Mucosa of rectum (tissue), 2 donors: Measurements from ENCODE around the gene RPLP2.

Experiments
- H3K27ac ChIP-seq, 2 donors: one replicate each; pipeline ENCODE4 v1.7.0; 2013; ENCODE audit warnings: inconsistent platforms in 2 of 2, low read depth in 2 of 2, low read length in 2 of 2
- H3K27me3 ChIP-seq, 2 donors: one replicate each; pipeline ENCODE4 v1.7.0; 2013; ENCODE audit warnings: low read length in 2 of 2; ENCODE audit not compliant: control insufficient read depth in 2 of 2, insufficient read depth in 2 of 2
- H3K36me3 ChIP-seq, 2 donors: one replicate each; pipeline ENCODE4 v1.7.0; 2013; ENCODE audit warnings: low read length in 2 of 2; ENCODE audit not compliant: control insufficient read depth in 2 of 2, insufficient read depth in 2 of 2
- H3K4me1 ChIP-seq, 2 donors: one replicate each; pipeline ENCODE4 v1.7.0; 2013; ENCODE audit warnings: low read length in 2 of 2, mild to moderate bottlenecking in 1 of 2; ENCODE audit not compliant: control insufficient read depth in 2 of 2, insufficient read depth in 2 of 2
- H3K4me3 ChIP-seq, 2 donors: one replicate each; pipeline ENCODE4 v1.7.0; 2013; ENCODE audit warnings: low read length in 2 of 2
- H3K9ac ChIP-seq, 2 donors: one replicate each; pipeline ENCODE4 v1.7.0; 2013; ENCODE audit warnings: low read length in 2 of 2, low read depth in 1 of 2, mild to moderate bottlenecking in 1 of 2
- H3K9me3 ChIP-seq, 2 donors: one replicate each; pipeline ENCODE4 v1.7.0; 2013; ENCODE audit warnings: low read length in 2 of 2; ENCODE audit not compliant: control insufficient read depth in 2 of 2
- donor health status: healthy.
- donor health status: Normal muscosa, but diverticular disease.

Gene RPLP2

DNA sequence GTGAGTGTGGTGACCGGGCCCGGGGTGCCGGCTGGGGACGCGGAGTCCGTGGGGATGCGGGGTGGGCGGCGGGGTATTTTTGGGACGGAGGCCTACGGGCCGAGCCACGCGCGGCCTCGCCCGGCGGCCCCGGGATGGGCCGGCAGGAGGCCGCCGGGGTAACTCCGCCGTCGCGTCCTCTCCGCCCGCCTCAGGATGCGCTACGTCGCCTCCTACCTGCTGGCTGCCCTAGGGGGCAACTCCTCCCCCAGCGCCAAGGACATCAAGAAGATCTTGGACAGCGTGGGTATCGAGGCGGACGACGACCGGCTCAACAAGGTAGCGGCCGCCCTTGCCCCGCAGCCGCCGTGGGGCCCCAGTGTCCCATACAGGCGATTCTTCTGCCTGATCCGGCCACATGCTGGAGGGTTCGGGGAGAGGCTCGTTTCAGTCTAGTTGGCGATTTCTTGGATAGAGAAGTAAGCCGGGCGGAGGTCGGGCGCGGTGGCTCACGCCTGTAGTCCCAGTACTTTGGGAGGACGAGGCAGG lies 337 bp downstream of the RPLP2 start:
- Histone ChIP-seq H3K4me1 (peaks cover 25 to 28% of the 10 kb centered on the region in 2 donors), H3K9ac (peak overlapping the region; percentile 97 to 100), H3K36me3 (peaks cover 16 to 29% of the 10 kb centered on the region in 2 donors), H3K9me3 (no peaks in the 10 kb centered on the region), H3K27ac (peak overlapping the region; percentile 99), H3K4me3 (peak overlapping the region; percentile 94 to 96), H3K27me3 (no peaks in the 10 kb centered on the region)

DNA sequence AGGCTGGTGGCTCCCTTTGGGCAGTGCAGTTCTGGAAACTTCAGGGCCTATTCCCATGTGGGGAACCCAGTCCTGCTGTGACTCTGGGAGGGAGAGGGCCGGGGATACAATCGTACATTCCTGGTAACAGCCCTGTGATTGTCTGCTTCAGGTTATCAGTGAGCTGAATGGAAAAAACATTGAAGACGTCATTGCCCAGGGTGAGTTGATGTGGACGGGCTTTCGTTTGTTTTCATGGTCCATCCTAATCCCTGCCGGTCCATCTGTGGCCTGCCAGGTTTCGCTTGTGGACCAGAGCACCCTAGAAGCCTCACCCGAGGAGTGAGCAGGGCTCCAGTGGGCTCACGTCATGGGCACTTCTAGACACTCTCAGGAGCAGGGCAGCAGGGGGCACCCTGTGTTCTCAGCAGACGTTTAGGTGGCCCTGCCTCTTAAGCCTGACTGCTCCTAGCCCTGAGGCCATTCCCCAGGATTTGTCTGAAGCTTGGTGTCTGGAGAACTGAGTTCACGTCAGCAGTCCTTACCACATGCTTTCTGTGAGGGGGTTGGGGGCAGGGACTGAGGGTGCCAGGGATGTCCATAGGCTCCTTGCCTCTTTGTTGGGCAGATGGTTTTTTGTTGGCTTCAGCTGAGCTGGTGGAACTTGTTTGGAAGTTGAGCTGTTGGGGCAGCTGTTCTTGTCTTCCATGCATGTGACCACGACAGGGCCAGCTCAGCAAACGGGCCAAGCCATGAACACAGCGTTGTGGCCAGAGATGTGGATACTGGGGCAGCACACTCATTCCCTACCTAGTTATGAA lies 1.9 kb downstream of the RPLP2 start:
- Histone ChIP-seq H3K9ac (peak overlapping the region; percentile 97 to 100), H3K27me3 (no peaks in the 10 kb centered on the region), H3K4me1 (peaks cover 25% of the 10 kb centered on the region in 2 donors), H3K4me3 (peak overlapping the region in 1 of 2 donors; percentile 94), H3K36me3 (peaks cover 16 to 30% of the 10 kb centered on the region in 2 donors), H3K27ac (no peak overlapping the region), H3K9me3 (no peaks in the 10 kb centered on the region)

DNA sequence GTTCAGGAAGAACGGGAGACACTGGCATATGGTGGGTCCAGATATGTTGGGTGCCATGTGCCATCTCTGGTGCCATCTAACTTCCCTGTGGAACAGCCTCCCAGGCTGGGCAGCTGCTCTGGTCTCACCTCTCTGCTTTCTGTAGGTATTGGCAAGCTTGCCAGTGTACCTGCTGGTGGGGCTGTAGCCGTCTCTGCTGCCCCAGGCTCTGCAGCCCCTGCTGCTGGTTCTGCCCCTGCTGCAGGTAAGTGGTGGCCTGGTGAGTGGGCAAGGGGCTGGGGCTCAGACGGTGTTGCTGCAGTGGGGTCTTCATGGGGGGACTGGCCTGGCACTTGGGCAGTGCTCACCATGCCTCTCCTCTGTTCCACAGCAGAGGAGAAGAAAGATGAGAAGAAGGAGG lies 2.6 kb downstream of the RPLP2 start:
- peaks cover 25% of the 10 kb centered on the region in 2 donors for H3K4me1 ChIP-seq

DNA sequence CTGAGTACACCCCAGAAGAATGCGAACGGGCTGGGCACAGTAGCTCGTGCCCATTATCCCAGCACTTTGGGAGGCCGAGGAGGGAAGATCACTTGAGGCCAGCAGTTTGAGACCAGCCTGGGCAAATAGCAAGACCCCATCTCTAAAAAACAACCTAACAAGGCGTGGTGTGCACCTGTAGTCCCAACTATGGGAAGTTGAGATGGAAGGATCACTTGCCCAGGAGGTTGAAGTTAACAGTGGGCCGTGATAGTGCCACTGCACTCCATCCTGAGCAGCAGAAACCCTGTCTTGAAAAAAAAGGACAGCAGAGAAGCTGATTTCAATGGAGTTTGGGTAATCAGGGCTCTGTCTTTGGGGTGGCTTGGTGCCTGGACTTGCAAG lies 3.3 kb downstream of the RPLP2 start:
- Histone ChIP-seq H3K27me3 (no peaks in the 10 kb centered on the region), H3K4me3 (no peak overlapping the region), H3K9ac (no peak overlapping the region), H3K27ac (no peak overlapping the region), H3K36me3 (peaks cover 16 to 30% of the 10 kb centered on the region in 2 donors), H3K9me3 (no peaks in the 10 kb centered on the region), H3K4me1 (peaks cover 25% of the 10 kb centered on the region in 2 donors)

More for the DNA sequence above, 2.6 kb downstream of the RPLP2 start:
- no peak overlapping the region for H3K4me3 ChIP-seq
- no peaks in the 10 kb centered on the region for H3K27me3 ChIP-seq
- H3K36me3 ChIP-seq: peaks cover 16 to 30% of the 10 kb centered on the region in 2 donors
- no peak overlapping the region for H3K9ac ChIP-seq
- no peaks in the 10 kb centered on the region for H3K9me3 ChIP-seq
- no peak overlapping the region for H3K27ac ChIP-seq

DNA sequence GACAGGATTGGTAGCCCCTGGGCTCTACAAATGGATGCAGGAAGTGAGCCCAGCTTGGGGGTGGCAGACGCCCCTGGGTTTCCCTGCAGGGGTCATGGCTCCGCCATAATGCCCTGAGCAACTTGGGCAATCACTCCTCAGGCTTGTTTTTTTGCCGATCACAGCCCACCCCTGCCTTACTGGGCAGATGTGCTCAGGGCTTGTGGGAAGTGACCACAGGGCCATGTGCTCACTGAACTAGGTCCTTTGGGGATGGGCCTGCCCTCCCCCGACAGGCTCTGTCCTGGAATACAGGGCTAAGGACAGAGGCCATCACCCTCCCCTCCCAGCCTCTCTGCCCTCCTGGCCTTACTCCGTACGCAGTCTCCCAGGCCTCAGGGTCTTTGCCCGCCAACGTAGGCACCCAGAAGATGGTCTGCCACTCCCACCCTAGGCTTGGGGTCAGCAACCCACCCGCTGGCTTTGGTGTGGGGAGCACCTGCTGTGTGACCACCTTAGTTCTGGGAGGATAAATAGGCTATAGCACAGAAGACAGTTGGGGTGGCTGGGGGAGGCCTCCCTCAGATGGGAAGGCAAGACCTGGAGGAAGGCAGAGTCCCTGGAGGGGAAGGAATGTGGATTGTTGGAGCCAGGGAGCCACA lies 3.8 kb downstream of the RPLP2 start:
- Histone ChIP-seq H3K27me3 (no peaks in the 10 kb centered on the region), H3K4me1 (peaks cover 23 to 24% of the 10 kb centered on the region in 2 donors), H3K4me3 (no peak overlapping the region), H3K9ac (no peak overlapping the region), H3K27ac (no peak overlapping the region), H3K36me3 (peaks cover 16 to 30% of the 10 kb centered on the region in 2 donors), H3K9me3 (no peaks in the 10 kb centered on the region)

DNA sequence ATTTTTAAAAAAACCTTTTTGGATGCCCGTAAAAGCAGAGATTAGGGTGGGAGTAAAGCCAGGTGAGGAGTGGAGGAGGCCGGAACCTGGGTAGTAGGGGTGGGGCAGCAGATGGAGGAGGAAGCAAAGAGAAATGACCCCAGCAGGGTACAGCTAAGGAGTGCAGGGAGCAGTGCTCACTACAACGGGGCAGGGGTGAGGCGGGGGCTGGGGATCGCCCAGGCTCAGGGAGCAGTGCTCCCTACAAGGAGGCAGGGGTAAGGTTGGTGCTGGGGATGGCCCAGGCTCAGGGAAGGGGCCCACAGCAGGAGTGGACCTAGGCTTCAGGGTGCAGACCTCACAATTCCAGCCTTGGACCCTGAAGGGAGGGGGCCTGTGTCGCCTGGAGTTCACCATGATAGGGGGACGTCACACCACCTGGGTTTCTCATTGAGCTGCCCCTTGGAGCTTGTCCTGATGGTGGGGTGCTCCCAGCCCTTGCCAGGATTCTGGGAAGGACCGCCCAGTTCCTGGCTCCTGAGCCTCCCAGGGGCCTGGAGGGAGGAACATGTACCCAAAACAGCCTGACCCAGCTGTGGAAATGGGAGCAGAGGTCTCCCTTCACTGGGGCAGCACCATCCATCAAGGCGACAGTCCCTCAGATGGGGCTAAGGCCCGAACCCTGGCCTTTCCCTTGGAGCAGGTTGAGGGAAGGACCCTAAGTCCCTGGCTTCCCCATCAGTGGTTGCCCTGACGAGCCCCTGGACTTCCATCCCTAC lies 6.1 kb downstream of the RPLP2 start:
- H3K9me3 ChIP-seq: no peaks in the 10 kb centered on the region
- no peak overlapping the region for H3K9ac ChIP-seq
- H3K36me3 ChIP-seq: peaks cover 16 to 30% of the 10 kb centered on the region in 2 donors
- H3K4me3 ChIP-seq: no peak overlapping the region
- H3K4me1 ChIP-seq: peaks cover 26 to 29% of the 10 kb centered on the region in 2 donors
- no peaks in the 10 kb centered on the region for H3K27me3 ChIP-seq
- no peak overlapping the region for H3K27ac ChIP-seq

DNA sequence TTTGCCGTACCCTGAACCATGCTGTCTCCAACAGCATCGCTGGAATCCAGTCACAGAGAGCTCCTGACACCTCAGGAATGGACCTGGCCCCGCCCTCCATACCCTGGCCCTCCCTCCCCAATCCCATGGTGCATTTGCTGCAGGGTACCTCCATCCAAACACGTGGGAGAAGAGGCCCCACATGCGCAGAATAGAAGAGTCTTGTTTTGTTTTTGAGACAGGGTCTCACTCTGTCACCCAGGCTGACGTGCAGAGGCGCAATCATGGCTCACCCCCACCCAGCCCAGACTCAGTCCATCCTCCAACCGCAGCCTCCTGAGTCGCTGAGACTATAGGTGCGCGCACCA lies 6.6 kb downstream of the RPLP2 start:
- no peaks in the 10 kb centered on the region for H3K9me3 ChIP-seq
- no peak overlapping the region for H3K27ac ChIP-seq
- no peak overlapping the region for H3K9ac ChIP-seq
- H3K4me3 ChIP-seq: no peak overlapping the region
- H3K27me3 ChIP-seq: no peaks in the 10 kb centered on the region
- peaks cover 16 to 28% of the 10 kb centered on the region in 2 donors for H3K36me3 ChIP-seq
- peaks cover 26 to 29% of the 10 kb centered on the region in 2 donors for H3K4me1 ChIP-seq

DNA sequence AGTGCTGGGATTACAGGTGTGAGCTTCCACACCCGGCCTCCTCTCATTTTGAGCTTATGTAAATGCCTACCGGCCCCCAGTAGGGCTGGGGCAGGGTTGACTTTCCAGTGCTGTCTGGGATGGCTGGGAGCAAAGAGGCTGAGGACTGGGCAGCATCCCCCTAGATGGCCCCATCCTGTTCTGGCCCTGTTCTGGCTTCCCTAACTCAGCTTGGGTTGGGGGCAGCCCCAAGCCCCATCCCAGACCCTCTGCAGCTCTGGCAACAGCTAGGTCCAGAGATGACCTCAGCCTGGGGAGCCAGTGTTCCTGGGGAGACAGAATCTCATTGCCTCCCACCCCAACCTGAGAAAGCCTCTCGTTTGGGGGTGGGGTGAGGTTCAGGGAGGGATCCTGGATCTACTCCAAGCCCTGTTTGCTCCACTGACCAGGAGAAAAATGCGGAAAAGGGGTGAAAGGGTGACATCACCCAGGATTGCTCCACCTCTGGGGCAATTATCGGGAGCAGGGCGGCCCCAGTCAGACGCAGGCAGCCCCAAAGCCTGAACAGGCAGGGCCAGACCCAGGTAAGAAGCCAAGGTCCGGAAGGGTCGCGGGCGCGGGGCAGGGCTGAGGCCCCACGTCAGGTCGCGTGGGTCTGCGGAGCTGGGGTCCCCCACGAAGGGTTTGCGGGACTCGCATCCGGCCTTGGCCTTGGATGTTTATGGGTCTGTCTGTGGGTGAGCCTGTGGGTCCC lies 8.8 kb downstream of the RPLP2 start, which contains the start of gene PNPLA2:
TSS of gene PNPLA2 (plus strand) at position 519 of the 733 bp plus-strand sequence. CDS start 805 bp downstream, outside the sequence.
- H3K9me3 ChIP-seq: no peaks in the 10 kb centered on the region
- H3K27me3 ChIP-seq: no peaks in the 10 kb centered on the region
- peak within 1 kb of the TSS; percentile 85 to 95 for H3K9ac ChIP-seq
- peak within 1 kb of the TSS; percentile 78 to 82 for H3K4me3 ChIP-seq
- peak within 1 kb of the TSS; percentile 96 to 98 for H3K27ac ChIP-seq
- H3K36me3 ChIP-seq: peaks cover 9 to 18% of the 10 kb centered on the region in 2 donors
- peaks cover 27 to 28% of the 10 kb centered on the region in 2 donors for H3K4me1 ChIP-seq

DNA sequence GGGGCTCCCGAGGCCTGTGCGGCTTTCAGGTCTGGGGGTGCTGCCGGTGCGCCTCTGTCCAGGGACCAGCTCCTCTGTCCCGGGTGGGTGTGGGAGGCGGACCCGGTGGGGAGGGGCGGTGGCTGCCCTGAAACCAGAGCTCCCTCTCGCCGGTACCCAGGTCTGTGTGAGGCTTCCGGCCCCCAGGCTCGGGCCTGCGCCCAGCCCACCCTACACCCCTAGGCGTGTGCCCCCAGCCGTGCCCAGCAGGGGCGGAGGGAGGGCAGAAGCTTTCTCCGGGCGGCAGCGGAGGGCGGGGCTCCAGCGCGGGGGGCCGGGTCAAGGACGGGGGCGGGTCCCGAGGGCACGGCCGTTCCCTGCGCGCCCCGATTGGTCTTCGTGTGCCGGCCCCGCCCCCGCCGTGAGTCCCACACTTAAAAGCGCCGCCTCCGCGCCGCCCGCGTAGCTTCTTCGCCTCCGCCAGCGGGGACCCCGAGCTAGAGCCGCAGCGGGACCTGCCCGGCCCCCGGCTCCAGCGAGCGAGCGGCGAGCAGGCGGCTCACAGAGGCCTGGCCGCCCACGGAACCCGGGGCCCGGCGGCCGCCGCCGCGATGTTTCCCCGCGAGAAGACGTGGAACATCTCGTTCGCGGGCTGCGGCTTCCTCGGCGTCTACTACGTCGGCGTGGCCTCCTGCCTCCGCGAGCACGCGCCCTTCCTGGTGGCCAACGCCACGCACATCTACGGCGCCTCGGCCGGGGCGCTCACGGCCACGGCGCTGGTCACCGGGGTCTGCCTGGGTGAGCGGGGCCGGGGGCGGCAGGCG lies 9.6 kb downstream of the RPLP2 start:
- peaks cover 14 to 19% of the 10 kb centered on the region in 2 donors for H3K36me3 ChIP-seq
- peak overlapping the region; percentile 85 to 95 for H3K9ac ChIP-seq
- peak overlapping the region; percentile 96 to 98 for H3K27ac ChIP-seq
- H3K4me3 ChIP-seq: peak overlapping the region; percentile 78 to 82
- peaks cover 27 to 32% of the 10 kb centered on the region in 2 donors for H3K4me1 ChIP-seq
- H3K9me3 ChIP-seq: no peaks in the 10 kb centered on the region
- no peaks in the 10 kb centered on the region for H3K27me3 ChIP-seq
